HEK293 (cell line): ENCODE measurements around the gene EHMT1.

ENCODE experiments used
- CTCF ChIA-PET: fragments of 350-600 bp; formaldehyde crosslinking; extraction: SDS; loops from one replicate; lab custom pipeline; 2021; ENCODE audit warnings: antibody characterized with exemption; lab: Yijun Ruan, JAX
- POLR2A ChIA-PET: fragments of 300-600 bp; formaldehyde crosslinking; extraction: SDS; loops from one replicate; lab custom pipeline; 2020; ENCODE audit warnings: antibody characterized with exemption, inconsistent platforms; lab: Yijun Ruan, JAX
- H3K27ac ChIP-seq: fragments of 200-500 bp; sonication (Bioruptor generic); 2 replicates; pipeline ENCODE4 v1.5.1; 2014; ENCODE audit warnings: low read depth, low read length, control low read depth, inconsistent platforms; ENCODE audit errors: extremely low read depth
- H3K36me3 ChIP-seq, 2 experiments: fragments of 200-500 bp in 1 of 2; sonication (Bioruptor generic) in 1 of 2; 1 replicate in 1 of 2; 2 replicates in 1 of 2; pipeline ENCODE4 v1.5.1; 2014 to 2017; ENCODE audit warnings: inconsistent platforms in 2 of 2, low read length in 2 of 2; ENCODE audit not compliant: control insufficient read depth in 2 of 2, insufficient read depth in 1 of 2
- H3K4me1 ChIP-seq: fragments of 200-500 bp; sonication (Bioruptor generic); 2 replicates; pipeline ENCODE4 v1.5.1; 2014; ENCODE audit warnings: mild to moderate bottlenecking, low read length, inconsistent platforms; ENCODE audit not compliant: control insufficient read depth, insufficient read depth
- H3K4me3 ChIP-seq: 2 replicates; pipeline ENCODE4 v1.5.1; 2011; ENCODE audit warnings: low read depth, mild to moderate bottlenecking, control low read depth, low read length, moderate library complexity
- H3K9me3 ChIP-seq: fragments of 200-500 bp; sonication (Bioruptor generic); 2 replicates; pipeline ENCODE4 v1.5.1; 2014; ENCODE audit warnings: low read depth, low read length, inconsistent platforms; ENCODE audit not compliant: control insufficient read depth, insufficient read depth
- BCL11A ChIP-seq: fragments of 450-650 bp; formaldehyde crosslinking; IDR thresholded peaks from 2 replicates; pipeline ENCODE4 v1.5.1; 2016; ENCODE audit warnings: low read depth, missing biosample characterization, missing genetic modification characterization
- EGR2 ChIP-seq: fragments of 450-650 bp; formaldehyde crosslinking; IDR thresholded peaks from 2 replicates; pipeline ENCODE4 v1.5.1; 2016; ENCODE audit warnings: low read depth, missing biosample characterization, missing genetic modification characterization
- GLIS1 ChIP-seq: fragments of 450-650 bp; formaldehyde crosslinking; IDR thresholded peaks from 2 replicates; pipeline ENCODE4 v1.5.1; 2016; ENCODE audit warnings: missing biosample characterization, missing genetic modification characterization
- PRDM2 ChIP-seq: fragments of 450-650 bp; formaldehyde crosslinking; IDR thresholded peaks from 2 replicates; pipeline ENCODE4 v1.5.1; 2016; ENCODE audit warnings: missing biosample characterization, missing genetic modification characterization, borderline replicate concordance
- SETDB1 ChIP-seq: IDR thresholded peaks from one replicate; pipeline ENCODE4 v1.6.1; 2017; ENCODE audit warnings: mild to moderate bottlenecking, low read length, moderate library complexity, mixed read lengths; ENCODE audit not compliant: insufficient read length
- YY1 ChIP-seq: fragments of 450-650 bp; formaldehyde crosslinking; IDR thresholded peaks from 2 replicates; pipeline ENCODE4 v1.5.1; 2018; ENCODE audit warnings: missing biosample characterization, missing genetic modification characterization
- ZBTB6 ChIP-seq: fragments of 450-650 bp; formaldehyde crosslinking; IDR thresholded peaks from 2 replicates; pipeline ENCODE4 v1.5.1; 2017; ENCODE audit warnings: missing biosample characterization, missing genetic modification characterization
- ZEB2 ChIP-seq: fragments of 450-650 bp; formaldehyde crosslinking; IDR thresholded peaks from 2 replicates; pipeline ENCODE4 v1.5.1; 2016; ENCODE audit warnings: missing biosample characterization, missing genetic modification characterization
- ZNF132 ChIP-seq: fragments of 450-650 bp; formaldehyde crosslinking; IDR thresholded peaks from 2 replicates; pipeline ENCODE4 v1.5.1; 2017; ENCODE audit warnings: missing biosample characterization, missing genetic modification characterization, borderline replicate concordance
- ZNF24 ChIP-seq: fragments of 450-650 bp; formaldehyde crosslinking; IDR thresholded peaks from 2 replicates; pipeline ENCODE4 v1.5.1; 2016; ENCODE audit warnings: missing biosample characterization, missing genetic modification characterization
- ZNF248 ChIP-seq: fragments of 450-650 bp; formaldehyde crosslinking; IDR thresholded peaks from 2 replicates; pipeline ENCODE4 v1.5.1; 2017; ENCODE audit warnings: missing biosample characterization, missing genetic modification characterization
- ZNF311 ChIP-seq: fragments of 450-650 bp; formaldehyde crosslinking; IDR thresholded peaks from 2 replicates; pipeline ENCODE4 v1.5.1; 2017; ENCODE audit warnings: missing biosample characterization, missing genetic modification characterization, borderline replicate concordance
- ZNF341 ChIP-seq: fragments of 450-650 bp; formaldehyde crosslinking; IDR thresholded peaks from 2 replicates; pipeline ENCODE4; 2016; ENCODE audit warnings: low read depth, missing biosample characterization, missing genetic modification characterization
- ZNF707 ChIP-seq: fragments of 450-650 bp; formaldehyde crosslinking; IDR thresholded peaks from 2 replicates; pipeline ENCODE4 v1.5.1; 2016; ENCODE audit warnings: missing biosample characterization, missing genetic modification characterization
- ZNF747 ChIP-seq: fragments of 450-650 bp; formaldehyde crosslinking; IDR thresholded peaks from 2 replicates; pipeline ENCODE4 v1.5.1; 2016; ENCODE audit warnings: missing biosample characterization, missing genetic modification characterization
- ZSCAN30 ChIP-seq: fragments of 450-650 bp; IDR thresholded peaks from 2 replicates; pipeline ENCODE4 v1.5.1; 2018; ENCODE audit warnings: missing biosample characterization, mild to moderate bottlenecking, missing genetic modification characterization, moderate library complexity
- TF ChIP-seq, protein P1 (sequence below): fragments of 450-650 bp; formaldehyde crosslinking; optimal IDR thresholded peaks from 2 replicates; pipeline ENCODE3; 2016; ENCODE audit warnings: missing biosample characterization, mild to moderate bottlenecking, missing genetic modification characterization
- TF ChIP-seq, protein P2 (sequence below): fragments of 450-650 bp; formaldehyde crosslinking; IDR thresholded peaks from 2 replicates; pipeline ENCODE4 v1.5.1; 2016; ENCODE audit warnings: missing biosample characterization, missing genetic modification characterization

Gene EHMT1

DNA sequence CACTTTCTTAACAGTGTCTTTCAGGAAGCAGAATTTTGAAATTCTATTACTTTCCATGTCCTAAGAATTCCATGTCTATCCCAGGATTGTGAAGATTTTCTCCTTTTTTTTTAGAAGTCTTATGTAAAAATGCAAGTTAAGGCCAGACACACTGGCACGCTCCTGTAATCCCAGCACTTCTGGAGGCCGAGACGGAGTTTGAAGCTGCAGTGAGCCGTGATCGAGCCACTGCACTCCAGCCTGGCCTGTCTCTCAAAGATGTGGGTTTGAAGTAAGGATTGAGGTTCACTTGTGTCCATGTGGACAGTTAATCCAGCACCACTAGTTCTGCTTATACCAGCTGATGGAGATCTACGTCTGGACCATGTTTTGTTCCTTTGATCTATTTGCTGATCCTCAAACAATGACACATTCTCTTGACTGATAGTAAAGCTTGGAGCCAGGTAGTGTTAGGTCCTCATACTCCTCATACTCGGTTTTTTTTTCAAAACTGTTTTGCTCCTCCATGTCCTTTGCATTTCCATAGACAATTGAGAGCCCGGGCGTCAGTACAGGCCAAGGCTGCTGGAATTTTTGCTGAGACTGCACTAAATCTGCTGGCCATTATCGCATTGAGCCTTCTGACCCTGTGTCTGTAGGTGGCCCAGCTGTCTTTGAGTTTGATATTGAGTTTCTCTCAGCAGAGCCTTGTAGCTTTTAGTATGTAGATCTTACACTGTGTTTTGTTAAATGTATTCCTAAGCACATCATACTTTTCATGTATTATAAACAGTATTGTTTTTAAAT is 205.4 kb downstream of the EHMT1 start (continued):
- no peak for TF ChIP-seq PRDM2

DNA sequence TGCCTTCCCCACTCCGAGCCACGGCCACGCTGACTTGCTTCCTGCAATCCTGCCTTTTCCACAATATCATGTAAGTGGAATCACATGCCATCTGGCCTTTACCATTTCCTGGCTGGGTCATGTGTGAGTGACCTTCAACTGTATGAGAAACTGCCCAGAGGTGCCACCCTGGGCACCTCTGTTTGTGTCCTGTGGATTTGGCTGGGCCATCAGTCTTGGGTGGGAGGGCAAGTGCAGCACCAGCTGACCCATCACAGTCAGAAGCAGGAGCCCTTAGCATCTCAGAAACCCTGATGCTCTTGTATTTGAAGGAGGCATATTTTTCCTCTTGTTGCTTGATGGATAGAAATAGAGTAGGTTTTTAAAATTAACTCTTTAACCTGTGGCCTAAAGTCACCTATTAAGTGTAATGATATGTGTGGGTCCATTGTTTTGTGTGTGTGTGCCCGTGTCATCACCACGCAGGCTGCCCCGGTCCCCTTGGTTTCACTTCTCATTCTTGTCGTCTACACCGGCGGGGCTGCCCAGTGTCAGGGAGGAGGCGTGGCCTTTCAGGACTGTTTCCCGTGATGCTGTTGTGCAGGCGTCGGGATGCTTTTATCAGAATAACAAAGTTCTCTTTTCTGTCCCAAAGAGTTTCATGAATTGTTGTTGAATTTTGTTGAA is 206.7 kb downstream of the EHMT1 start:
- Histone ChIP-seq H3K27ac (no peak overlapping the region), H3K4me1 (no peaks in the 10 kb centered on the region)
- CTCF ChIA-PET = no interaction called here
- TF ChIP-seq ZNF311 = no peak
- TF ChIP-seq, protein P1, sequence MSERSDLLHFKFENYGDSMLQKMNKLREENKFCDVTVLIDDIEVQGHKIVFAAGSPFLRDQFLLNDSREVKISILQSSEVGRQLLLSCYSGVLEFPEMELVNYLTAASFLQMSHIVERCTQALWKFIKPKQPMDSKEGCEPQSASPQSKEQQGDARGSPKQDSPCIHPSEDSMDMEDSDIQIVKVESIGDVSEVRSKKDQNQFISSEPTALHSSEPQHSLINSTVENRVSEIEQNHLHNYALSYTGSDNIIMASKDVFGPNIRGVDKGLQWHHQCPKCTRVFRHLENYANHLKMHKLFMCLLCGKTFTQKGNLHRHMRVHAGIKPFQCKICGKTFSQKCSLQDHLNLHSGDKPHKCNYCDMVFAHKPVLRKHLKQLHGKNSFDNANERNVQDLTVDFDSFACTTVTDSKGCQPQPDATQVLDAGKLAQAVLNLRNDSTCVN (tag by site-specific recombination) = no peak
- TF ChIP-seq ZNF707 = no peak
- no peak for TF ChIP-seq ZNF341
- TF ChIP-seq ZEB2 (tag by site-specific recombination) = no peak
- no peak for TF ChIP-seq ZNF747 (tag by site-specific recombination)
- TF ChIP-seq SETDB1 = no peak
- TF ChIP-seq GLIS1 (tag by site-specific recombination) = no peak
- TF ChIP-seq YY1 = no peak
- no peak for TF ChIP-seq ZNF24 (tag by site-specific recombination)
- TF ChIP-seq, protein P2, sequence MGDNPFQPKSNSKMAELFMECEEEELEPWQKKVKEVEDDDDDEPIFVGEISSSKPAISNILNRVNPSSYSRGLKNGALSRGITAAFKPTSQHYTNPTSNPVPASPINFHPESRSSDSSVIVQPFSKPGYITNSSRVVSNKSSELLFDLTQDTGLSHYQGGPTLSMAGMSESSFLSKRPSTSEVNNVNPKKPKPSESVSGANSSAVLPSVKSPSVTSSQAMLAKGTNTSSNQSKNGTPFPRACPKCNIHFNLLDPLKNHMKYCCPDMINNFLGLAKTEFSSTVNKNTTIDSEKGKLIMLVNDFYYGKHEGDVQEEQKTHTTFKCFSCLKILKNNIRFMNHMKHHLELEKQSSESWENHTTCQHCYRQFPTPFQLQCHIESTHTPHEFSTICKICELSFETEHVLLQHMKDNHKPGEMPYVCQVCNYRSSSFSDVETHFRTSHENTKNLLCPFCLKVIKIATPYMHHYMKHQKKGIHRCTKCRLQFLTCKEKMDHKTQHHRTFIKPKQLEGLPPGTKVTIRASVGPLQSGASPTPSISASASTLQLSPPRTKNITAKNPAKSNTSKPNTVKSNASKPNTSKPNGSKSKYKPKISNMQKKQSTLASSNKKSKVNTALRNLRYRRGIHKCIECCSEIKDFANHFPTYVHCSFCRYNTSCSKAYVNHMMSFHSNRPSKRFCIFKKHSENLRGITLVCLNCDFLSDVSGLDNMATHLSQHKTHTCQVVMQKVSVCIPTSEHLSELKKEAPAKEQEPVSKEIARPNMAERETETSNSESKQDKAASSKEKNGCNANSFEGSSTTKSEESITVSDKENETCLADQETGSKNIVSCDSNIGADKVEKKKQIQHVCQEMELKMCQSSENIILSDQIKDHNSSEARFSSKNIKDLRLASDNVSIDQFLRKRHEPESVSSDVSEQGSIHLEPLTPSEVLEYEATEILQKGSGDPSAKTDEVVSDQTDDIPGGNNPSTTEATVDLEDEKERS = no peak
- no peak for TF ChIP-seq ZBTB6
- TF ChIP-seq BCL11A (tag by site-specific recombination) = no peak
- no peak for TF ChIP-seq EGR2 (tag by site-specific recombination)
- TF ChIP-seq ZNF248 (tag by site-specific recombination) = no peak
- TF ChIP-seq ZSCAN30 (tag by site-specific recombination) = no peak
- no peak for TF ChIP-seq ZNF132
- TF ChIP-seq, all 188 proteins: peak for 0
- H3K9me3 ChIP-seq = no peaks in the 10 kb centered on the region
- H3K4me3 ChIP-seq = no peak overlapping the region
- peaks cover 4 to 42% of the 10 kb centered on the region in 2 experiments; a peak in 2 of 3 replicates for H3K36me3 ChIP-seq
- POLR2A ChIA-PET = no interaction called here
